ENCODE measurements around the gene PTH1R.

- no peak for TF ChIP-seq CTCF (IDR thresholded peaks at IDR 0.05)
- no peak for TF ChIP-seq POLR2A (IDR thresholded peaks at IDR 0.05; ENCODE audit: low read depth)
Observed at GRCh38 chr3:46904303-46905212, 27.0 kb downstream of the PTH1R start.

All from esophagus muscularis mucosa (tissue), 3 donors.